PC-3 (cell line): ENCODE data around the gene TPRA1. TPM values are rescaled to one million over a fixed set of nuclear protein-coding genes. Genes with fewer than 3 reads are reported as not detected.

Experiments
- ATAC-seq: fragments of 200-7000 bp; cut with Tn5 transposase; 2 replicates; pipeline ENCODE4 v1.9.1; 2020; ENCODE audit warnings: mild to moderate bottlenecking, moderate library complexity
- BruUV-seq: library from RNA; stranded (reverse); fragments of 400-500 nt; replicated peaks from 2 replicates; lab custom pipeline; 2021; lab: Mats Ljungman, UMichigan
- CTCF ChIA-PET: fragments of 300-600 bp; sonication (Branson Sonifier 250); formaldehyde crosslinking; loops from one replicate; lab custom pipeline; 2022; ENCODE audit warnings: antibody characterized with exemption; lab: Charles Lee
- POLR2A ChIA-PET: fragments of 300-600 bp; sonication (Branson Sonifier 250); formaldehyde crosslinking; loops from one replicate; lab custom pipeline; 2022; ENCODE audit warnings: antibody characterized with exemption; ENCODE audit not compliant: unreplicated experiment; lab: Charles Lee
- DNase-seq: peaks from one replicate; pipeline ENCODE4 v3.0.0-alpha.2; 2015
- H2AFZ ChIP-seq: fragments of 300-600 bp; sonication (generic); 2 replicates; pipeline ENCODE4 v1.6.0; 2016; ENCODE audit warnings: antibody characterized with exemption, low read length
- H3F3A ChIP-seq: fragments of 300-600 bp; sonication (generic); one replicate; pipeline ENCODE4 v1.6.0; 2017; ENCODE audit warnings: antibody characterized with exemption, low read length, control low read depth, mild to moderate bottlenecking; ENCODE audit not compliant: unreplicated experiment
- H3K27ac ChIP-seq: fragments of 300-600 bp; sonication (generic); 2 replicates; pipeline ENCODE4 v1.5.1; 2016; ENCODE audit warnings: mild to moderate bottlenecking, low read length
- H3K27me3 ChIP-seq: fragments of 300-600 bp; sonication (generic); 2 replicates; pipeline ENCODE4 v1.6.1; 2016; ENCODE audit warnings: low read length, mixed read lengths
- H3K36me3 ChIP-seq: fragments of 300-600 bp; sonication (generic); 2 replicates; pipeline ENCODE4 v1.6.1; 2016; ENCODE audit warnings: low read depth, mixed run types, low read length, mixed read lengths
- H3K4me1 ChIP-seq: fragments of 300-600 bp; sonication (generic); 2 replicates; pipeline ENCODE4 v1.5.1; 2016; ENCODE audit warnings: low read length; ENCODE audit not compliant: insufficient read depth
- H3K4me2 ChIP-seq: fragments of 300-600 bp; sonication (generic); 2 replicates; pipeline ENCODE4 v1.6.0; 2016; ENCODE audit warnings: low read length
- H3K4me3 ChIP-seq: fragments of 300-600 bp; sonication (generic); 2 replicates; pipeline ENCODE4 v1.5.1; 2016; ENCODE audit warnings: mild to moderate bottlenecking, low read length, mixed read lengths
- H3K79me2 ChIP-seq: fragments of 300-600 bp; sonication (generic); 2 replicates; pipeline ENCODE4 v1.6.1; 2017; ENCODE audit warnings: low read length, mixed read lengths
- H3K9ac ChIP-seq: fragments of 300-600 bp; sonication (generic); 2 replicates; pipeline ENCODE4 v1.6.0; 2016; ENCODE audit warnings: mild to moderate bottlenecking, low read length
- H3K9me2 ChIP-seq: fragments of 300-600 bp; sonication (generic); replicated peaks from 2 replicates; pipeline ENCODE4 v1.6.1; 2016; ENCODE audit warnings: mixed run types, low read length, mixed read lengths
- H3K9me3 ChIP-seq: fragments of 300-600 bp; sonication (generic); 2 replicates; pipeline ENCODE4 v1.6.1; 2016; ENCODE audit warnings: low read length, mixed read lengths
- H4K20me1 ChIP-seq: fragments of 300-600 bp; sonication (generic); 2 replicates; pipeline ENCODE4 v1.6.1; 2016; ENCODE audit warnings: low read length, mixed read lengths
- CTCF ChIP-seq: fragments of 300-600 bp; sonication (generic); conservative IDR thresholded peaks from 2 replicates; pipeline ENCODE4 v1.5.1; 2017; ENCODE audit warnings: antibody characterized with exemption, low read depth, mild to moderate bottlenecking, low read length
- EZH2 ChIP-seq: fragments of 300-600 bp; sonication (generic); IDR thresholded peaks from one replicate; pipeline ENCODE4 v1.6.1; 2017; ENCODE audit warnings: antibody characterized with exemption, mild to moderate bottlenecking, low read length; ENCODE audit not compliant: unreplicated experiment
- EZH2phosphoT487 ChIP-seq: fragments of 300-600 bp; sonication (generic); IDR thresholded peaks from 2 replicates; pipeline ENCODE4 v1.6.1; 2018; ENCODE audit warnings: mild to moderate bottlenecking, antibody characterized with exemption, low read length, borderline replicate concordance
- intact Hi-C: fragments of 100-400 bp; cut with micrococcal nuclease; formaldehyde crosslinking; loops from 2 replicates; pipeline ENCODE4 v1.9.0; 2023
- total RNA-seq: library from RNA; depleted of rRNA; stranded (reverse); fragments of >200 nt; gene quantifications from 2 replicates; pipeline ENCODE4 v1.2.3, GENCODE V29; 2014

TPRA1 gene
- total RNA-seq, 1 experiment from 2014 or later = 25.7 TPM

- no peaks in the 10 kb centered on the region for H3K9me2 ChIP-seq
- no peaks in the 10 kb centered on the region for H3K9me3 ChIP-seq
- POLR2A ChIA-PET = no interaction called here
- TF ChIP-seq CTCF (no peak), EZH2 (no peak), EZH2phosphoT487 (no peak)
- no peak for ATAC-seq
- H3K36me3 ChIP-seq = no peaks in the 10 kb centered on the region
- H3K4me2 ChIP-seq = no peak overlapping the region
- intact Hi-C loops = no loop called here
- H3K9ac ChIP-seq = no peak overlapping the region
- H3K27me3 ChIP-seq = no peaks in the 10 kb centered on the region
- BruUV-seq = no TSS peak
- peaks cover 21% of the 10 kb centered on the region for H3K4me1 ChIP-seq
- H2AFZ ChIP-seq = no peak overlapping the region
- no peak overlapping the region for H3K27ac ChIP-seq
- no peak overlapping the region for H3K4me3 ChIP-seq
- no peak for DNase-seq
- H4K20me1 ChIP-seq = 0 out of 2 replicates have a peak, but pooled peaks cover 8% of the 10 kb centered on the region
- no peaks in the 10 kb centered on the region for H3F3A ChIP-seq
- CTCF ChIA-PET = no interaction called here
- peaks cover 66% of the 10 kb centered on the region for H3K79me2 ChIP-seq
Measured at GRCh38 chr3:127587876-127588275, 2.7 kb downstream of the TPRA1 start.

DNA sequence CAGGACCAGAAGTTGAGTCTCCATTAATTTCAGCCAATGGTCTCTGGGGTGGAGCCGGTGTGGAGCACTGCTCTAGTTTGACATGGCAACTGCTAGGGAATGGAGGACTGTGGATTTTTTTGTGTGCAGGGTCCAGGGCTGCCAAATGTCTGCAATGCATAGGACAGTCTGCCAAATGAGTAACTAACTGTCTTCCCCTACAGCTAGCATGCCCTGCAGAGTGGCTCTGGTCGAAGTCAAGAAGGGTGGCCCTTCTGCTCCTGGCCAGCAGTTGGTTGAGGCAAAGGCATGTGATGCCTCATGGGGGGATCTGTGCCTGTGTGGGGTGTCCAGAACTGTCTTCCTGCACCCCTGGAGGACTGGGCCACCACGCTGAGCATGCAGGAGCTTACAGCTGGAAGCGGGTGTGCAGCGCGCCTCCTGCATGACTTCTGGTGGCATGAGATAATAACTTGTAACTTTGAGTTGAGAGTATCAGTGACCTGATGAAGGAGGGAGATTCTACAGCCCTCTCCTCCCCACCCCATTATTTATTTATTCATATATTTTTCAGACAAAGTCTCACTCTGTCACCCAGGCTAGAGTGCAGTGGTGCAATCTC lies 4.6 kb downstream of the TPRA1 start:
- peaks cover 12% of the 10 kb centered on the region for H3K4me1 ChIP-seq
- H3K9me2 ChIP-seq = no peaks in the 10 kb centered on the region
- H3K27ac ChIP-seq = no peak overlapping the region
- H3K27me3 ChIP-seq = no peaks in the 10 kb centered on the region
- no peak overlapping the region for H3K4me3 ChIP-seq
- H3K9me3 ChIP-seq = no peaks in the 10 kb centered on the region
- intact Hi-C loops = no loop called here
- CTCF ChIA-PET = no interaction called here
- no peak overlapping the region for H3K4me2 ChIP-seq
- no peak overlapping the region for H2AFZ ChIP-seq
- H4K20me1 ChIP-seq = 0 out of 2 replicates have a peak, but pooled peaks cover 8% of the 10 kb centered on the region
- H3K79me2 ChIP-seq = peaks cover 66% of the 10 kb centered on the region
- DNase-seq (no peak), ATAC-seq (no peak)
- no peak overlapping the region for H3K9ac ChIP-seq
- H3F3A ChIP-seq = no peaks in the 10 kb centered on the region
- no peaks in the 10 kb centered on the region for H3K36me3 ChIP-seq
- no TSS peak for BruUV-seq
- TF ChIP-seq CTCF (no peak), EZH2phosphoT487 (no peak), EZH2 (no peak)
- POLR2A ChIA-PET = no interaction called here

DNA sequence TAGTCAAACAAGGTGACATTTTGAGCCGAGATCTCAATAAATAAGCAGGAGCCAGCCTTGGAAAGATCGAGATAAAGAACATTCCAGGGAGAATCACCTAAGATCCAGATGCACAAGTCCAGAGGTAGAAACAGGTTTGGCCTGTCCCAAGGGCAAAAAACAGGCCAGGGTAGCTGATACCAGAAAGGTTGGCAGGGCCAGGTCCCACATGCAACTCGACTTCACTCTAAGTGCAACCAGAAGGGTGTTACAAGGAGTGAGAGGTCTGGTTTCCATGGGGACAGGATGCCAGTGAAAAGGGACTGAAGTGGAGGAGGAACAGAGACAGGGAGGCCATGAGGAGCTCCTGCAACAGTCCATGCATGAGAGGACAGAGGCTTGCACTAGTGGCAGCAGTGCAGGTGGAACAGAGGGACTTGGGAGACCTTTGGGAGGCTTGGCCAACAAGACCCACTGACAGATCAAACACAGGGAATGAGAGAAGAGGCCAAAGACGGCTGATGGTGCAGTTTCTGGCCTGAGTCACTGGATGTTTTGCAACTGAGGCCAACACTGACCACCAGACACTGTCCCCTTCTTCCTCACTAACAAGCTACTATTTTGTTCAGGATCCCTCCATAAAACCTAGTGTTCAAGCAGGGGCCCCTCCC lies 5.2 kb downstream of the TPRA1 start:
- ATAC-seq (no peak), DNase-seq (no peak)
- H3K79me2 ChIP-seq = peaks cover 65% of the 10 kb centered on the region
- no TSS peak for BruUV-seq
- POLR2A ChIA-PET = no interaction called here
- H4K20me1 ChIP-seq = 0 out of 2 replicates have a peak, but pooled peaks cover 8% of the 10 kb centered on the region
- no peak overlapping the region for H3K4me2 ChIP-seq
- peaks cover 12% of the 10 kb centered on the region for H3K4me1 ChIP-seq
- H3K27me3 ChIP-seq = no peaks in the 10 kb centered on the region
- TF ChIP-seq EZH2phosphoT487 (no peak), EZH2 (no peak)
- no peak overlapping the region for H2AFZ ChIP-seq
- intact Hi-C loops = no loop called here
- no peaks in the 10 kb centered on the region for H3F3A ChIP-seq
- CTCF ChIA-PET = no interaction called here
- no peak overlapping the region for H3K9ac ChIP-seq
- no peaks in the 10 kb centered on the region for H3K36me3 ChIP-seq
- no peaks in the 10 kb centered on the region for H3K9me2 ChIP-seq
- H3K27ac ChIP-seq = no peak overlapping the region
- no peak overlapping the region for H3K4me3 ChIP-seq
- no peaks in the 10 kb centered on the region for H3K9me3 ChIP-seq
